LHCN-M2 (cell line): Measurements from ENCODE around the gene CCDC78. TPM values are rescaled to one million over a fixed set of nuclear protein-coding genes. Genes with fewer than 3 reads are reported as not detected.
"Not testable (repeated sequence)": the region's sequence is repeated elsewhere in the genome, so short reads cannot be mapped to it uniquely, and the experiment has no call there.

Experiments
- DNase-seq: peaks from one replicate; pipeline ENCODE4 v3.0.0-alpha.2; 2012; ENCODE audit warnings: low read depth
- total RNA-seq: library from RNA; depleted of rRNA; stranded (reverse); fragments of >200 nt; gene quantifications from 2 replicates; pipeline ENCODE4 v1.2.3, GENCODE V29; 2014

Gene CCDC78
- total RNA-seq, 1 experiment from 2014 or later = 5.1 TPM

GRCh38 chr16:761625-762513, 35.6 kb upstream of the CCDC78 start:
- DNase-seq = no peak

- DNase-seq = no peak
These were observed 34.5 kb upstream of the CCDC78 start, which contains the start of gene MSLN for GRCh38 chr16:760545-761343. MSLN (plus strand) TSS chr16:760734; CDS start chr16:762681, 1,947 bp downstream.

GRCh38 chr16:760065-760464, 33.8 kb upstream of the CCDC78 start:
- DNase-seq = no peak

GRCh38 chr16:759110-759910, 33.1 kb upstream of the CCDC78 start:
- no peak for DNase-seq

- no peak for DNase-seq
These were observed 30.2 kb upstream of the CCDC78 start for GRCh38 chr16:756428-756827.

GRCh38 chr16:754656-755055, 28.4 kb upstream of the CCDC78 start:
- no peak for DNase-seq

- DNase-seq = not testable (repeated sequence)
These were observed 27.9 kb upstream of the CCDC78 start for GRCh38 chr16:754121-754607.

GRCh38 chr16:752007-752312, 25.7 kb upstream of the CCDC78 start:
- DNase-seq = no peak

GRCh38 chr16:751152-752006, 25.1 kb upstream of the CCDC78 start:
- no peak for DNase-seq

GRCh38 chr16:750485-750884, 24.2 kb upstream of the CCDC78 start:
- DNase-seq = no peak

GRCh38 chr16:749010-749409, 22.8 kb upstream of the CCDC78 start:
- DNase-seq = peak; percentile 54

- DNase-seq = no peak
These were observed 21.9 kb upstream of the CCDC78 start for GRCh38 chr16:747978-748746.

- DNase-seq = no peak
These were observed 20.4 kb upstream of the CCDC78 start for GRCh38 chr16:746637-747036.

GRCh38 chr16:745739-746138, 19.5 kb upstream of the CCDC78 start:
- DNase-seq = no peak

- DNase-seq = no peak
These were observed 17.7 kb upstream of the CCDC78 start for GRCh38 chr16:743794-744500.

- DNase-seq = not testable (repeated sequence)
These were observed 16.7 kb upstream of the CCDC78 start for GRCh38 chr16:742894-743293.

- DNase-seq = no peak
These were observed 15.9 kb upstream of the CCDC78 start for GRCh38 chr16:741986-742629.

- DNase-seq = peak; percentile 84
These were observed 14.7 kb upstream of the CCDC78 start, which contains the start of gene CIAO3 for GRCh38 chr16:740764-741505. CIAO3 (minus strand) TSS chr16:740997; CDS start chr16:740985, 12 bp downstream.
